IPS-18c (cell line): ENCODE measurements around the gene EFHC1.
A peak's percentile ranks its signal among the peaks of the same experiment; 100 is the strongest.
"Not testable (repeated sequence)": the region's sequence is repeated elsewhere in the genome, so short reads cannot be mapped to it uniquely, and the experiment has no call there.

ENCODE experiments used
- H3K4me3 ChIP-seq: 2 replicates; pipeline ENCODE4 v1.7.0; 2013; ENCODE audit warnings: low read depth, mild to moderate bottlenecking, low read length, moderate library complexity; ENCODE audit not compliant: insufficient read depth
- H3K9me3 ChIP-seq: one replicate; pipeline ENCODE4 v1.6.1; 2013; ENCODE audit warnings: mild to moderate bottlenecking, low read length, moderate library complexity; ENCODE audit not compliant: control insufficient read depth, insufficient read depth

The EFHC1 gene

DNA sequence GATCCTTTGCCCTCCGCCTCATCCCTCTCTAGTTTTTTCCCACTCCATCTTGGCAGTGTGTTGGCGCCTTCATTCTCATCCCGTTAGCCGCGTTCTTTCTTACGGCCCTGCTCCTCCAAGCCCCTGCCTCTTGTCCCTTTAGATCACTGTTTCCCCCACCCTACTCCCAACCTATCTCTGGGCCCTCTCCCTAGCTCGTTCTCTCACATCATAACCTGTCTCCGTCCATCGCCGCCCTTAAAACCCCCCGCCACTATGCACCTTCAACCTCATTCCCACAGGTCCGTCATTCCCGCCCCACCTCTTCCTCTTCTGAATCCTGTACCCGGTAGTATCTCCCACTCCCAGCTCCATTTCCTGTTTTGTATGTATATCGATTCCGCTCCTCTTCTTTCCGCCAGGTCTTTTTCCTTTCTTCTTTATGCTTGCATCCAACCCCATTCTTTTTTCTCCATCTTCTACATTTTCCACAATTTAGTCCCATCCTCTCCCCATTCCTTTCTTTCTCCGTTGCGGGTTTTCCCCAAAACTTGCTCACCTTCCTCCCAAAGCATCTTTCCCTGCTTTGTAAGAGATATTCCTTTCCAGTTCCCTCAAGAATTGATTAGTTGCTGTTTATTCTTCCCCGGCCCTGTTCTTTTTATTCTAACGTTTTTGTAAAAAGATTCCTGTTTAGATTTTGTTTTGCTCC is 671 bp downstream of the EFHC1 start:
- Histone ChIP-seq H3K4me3 (peak overlapping the region; percentile 75), H3K9me3 (no peaks in the 10 kb centered on the region)

DNA sequence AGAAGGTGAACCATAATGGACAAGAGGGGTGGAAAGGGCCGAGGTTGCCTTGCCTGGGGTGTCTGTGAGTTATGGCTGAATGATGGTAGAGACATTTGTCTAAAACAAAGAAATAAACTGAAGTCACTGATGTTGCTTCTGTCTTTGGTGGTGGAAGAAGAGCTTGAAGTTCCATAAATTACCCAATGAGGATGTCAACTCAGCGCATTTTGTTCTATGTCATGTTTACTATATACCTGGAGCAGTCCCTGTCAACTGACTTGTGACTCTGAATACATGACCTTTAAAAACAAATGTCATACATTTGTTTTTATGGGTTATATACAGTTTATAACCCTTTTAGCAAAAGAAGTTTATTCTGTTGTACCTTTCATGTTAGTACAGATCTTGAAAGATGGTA is 2.0 kb downstream of the EFHC1 start:
- Histone ChIP-seq H3K9me3 (no peaks in the 10 kb centered on the region), H3K4me3 (no peak overlapping the region)

DNA sequence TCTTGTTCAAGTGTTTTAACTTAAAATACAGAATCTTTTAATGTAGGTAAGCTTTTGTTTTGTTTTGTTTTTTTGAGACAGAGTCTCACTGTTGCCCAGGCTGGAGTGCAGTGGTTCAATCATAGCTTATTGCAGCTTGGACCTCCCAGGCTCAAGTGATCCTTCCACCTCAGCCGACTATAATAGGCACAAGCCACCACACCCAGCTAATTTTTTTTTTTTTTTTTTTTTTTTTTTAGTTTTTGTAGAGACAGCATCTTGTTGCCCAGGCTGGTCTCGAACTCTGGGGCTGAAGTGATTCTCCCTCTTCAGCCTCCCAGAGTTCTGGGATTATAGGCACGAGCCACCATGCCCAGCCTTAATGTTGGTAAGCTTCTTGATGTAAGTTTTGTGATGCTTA is 3.3 kb downstream of the EFHC1 start:
- Histone ChIP-seq H3K4me3 (no peak overlapping the region), H3K9me3 (no peaks in the 10 kb centered on the region)

DNA sequence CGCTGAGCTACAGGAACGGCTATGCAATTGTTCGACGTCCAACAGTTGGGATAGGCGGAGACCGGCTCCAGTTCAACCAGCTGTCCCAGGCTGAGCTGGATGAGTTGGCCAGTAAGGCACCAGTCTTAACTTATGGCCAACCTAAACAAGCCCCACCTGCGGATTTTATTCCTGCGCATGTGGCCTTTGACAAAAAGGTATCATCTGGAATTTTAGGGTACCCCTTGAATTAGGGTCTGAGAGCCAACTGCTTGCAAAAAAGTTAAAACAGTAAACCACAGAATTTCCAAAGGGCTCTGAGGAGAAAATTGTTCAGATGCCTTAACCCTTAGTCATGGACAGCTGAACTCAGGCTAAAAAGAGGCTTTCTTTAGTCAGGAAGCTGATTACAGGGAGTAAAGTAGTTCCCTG is 3.8 kb downstream of the EFHC1 start:
- H3K4me3 ChIP-seq, result no peak overlapping the region
- H3K9me3 ChIP-seq, result no peaks in the 10 kb centered on the region

DNA sequence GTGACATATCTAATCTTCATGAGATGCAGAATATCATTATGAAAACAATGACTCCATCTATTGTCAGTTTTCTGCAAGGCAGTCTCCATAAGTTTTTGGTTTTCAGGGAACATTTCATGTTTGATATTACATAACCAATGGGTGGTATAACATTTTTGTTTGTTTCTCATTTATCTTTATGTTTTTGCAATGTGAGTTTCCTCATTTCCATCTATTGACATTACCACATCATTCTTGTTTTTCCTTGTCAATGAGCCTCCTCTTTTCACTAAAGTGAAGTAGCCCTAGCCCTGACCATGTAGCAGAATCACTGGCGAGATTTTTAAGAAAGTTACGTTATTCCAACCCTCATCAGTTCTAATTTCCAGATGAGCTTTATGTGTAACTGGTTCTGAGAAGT is 4.4 kb downstream of the EFHC1 start:
- Histone ChIP-seq H3K4me3 (no peak overlapping the region), H3K9me3 (no peaks in the 10 kb centered on the region)

DNA sequence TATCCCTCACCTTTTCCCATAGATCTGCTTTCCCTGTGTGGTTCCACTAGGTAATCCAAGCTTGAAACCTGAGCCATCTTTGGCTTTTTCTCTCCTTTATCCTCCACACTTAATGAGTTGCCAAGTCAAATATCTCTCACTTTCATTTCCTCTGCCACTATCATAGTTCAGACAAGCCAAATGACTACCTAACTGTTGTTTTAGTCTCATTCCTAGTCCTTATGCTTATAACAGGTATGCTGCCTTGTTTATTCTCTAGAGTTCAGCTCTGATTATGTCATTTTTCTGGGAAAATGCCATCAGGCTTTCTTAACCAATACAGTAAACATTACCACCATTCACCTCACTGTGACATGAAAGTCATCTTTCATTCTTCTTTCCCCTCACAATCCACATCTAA is 6.5 kb downstream of the EFHC1 start:
- Histone ChIP-seq H3K4me3 (no peak overlapping the region), H3K9me3 (no peaks in the 10 kb centered on the region)

DNA sequence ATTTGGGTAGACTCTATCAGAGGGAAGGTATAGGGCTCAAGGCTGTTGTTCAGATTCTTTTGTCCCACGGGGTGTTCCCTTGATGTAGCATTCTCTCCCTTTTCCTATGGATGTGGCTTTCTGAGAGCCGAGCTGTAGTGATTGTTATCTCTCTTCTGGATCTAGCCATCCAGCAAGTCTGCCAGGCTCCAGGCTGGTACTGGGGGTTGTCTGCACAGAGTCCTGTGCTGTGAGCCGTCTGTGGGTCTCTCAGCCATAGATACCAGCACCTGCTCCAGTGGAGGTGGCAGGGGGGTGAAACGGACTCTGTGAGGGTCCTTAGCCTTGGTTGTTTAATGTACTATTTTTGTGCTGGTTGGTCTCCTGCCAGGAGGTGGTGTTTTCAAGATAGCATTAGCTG is 13.2 kb downstream of the EFHC1 start:
- not testable (repeated sequence) for H3K4me3 ChIP-seq, H3K9me3 ChIP-seq

DNA sequence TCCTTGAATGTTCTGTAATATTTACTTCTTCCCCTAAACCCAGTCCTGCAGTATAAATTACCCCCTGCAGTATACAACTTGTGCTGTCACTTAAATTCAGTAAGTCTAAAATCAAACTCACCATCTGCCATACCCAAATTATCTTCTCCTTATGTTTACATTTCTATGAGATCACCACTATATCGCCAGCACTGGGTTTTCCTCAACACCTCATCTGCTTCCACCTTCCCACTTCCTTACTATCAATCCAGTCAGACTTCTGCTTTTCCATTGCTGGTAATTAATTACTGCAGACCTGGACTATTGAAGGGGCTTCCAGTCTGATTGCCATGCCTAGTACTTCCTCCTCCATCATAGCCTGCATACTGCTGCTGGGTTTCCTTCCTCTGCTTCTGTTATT is 15.2 kb downstream of the EFHC1 start:
- Histone ChIP-seq H3K9me3 (no peaks in the 10 kb centered on the region), H3K4me3 (no peak overlapping the region)

DNA sequence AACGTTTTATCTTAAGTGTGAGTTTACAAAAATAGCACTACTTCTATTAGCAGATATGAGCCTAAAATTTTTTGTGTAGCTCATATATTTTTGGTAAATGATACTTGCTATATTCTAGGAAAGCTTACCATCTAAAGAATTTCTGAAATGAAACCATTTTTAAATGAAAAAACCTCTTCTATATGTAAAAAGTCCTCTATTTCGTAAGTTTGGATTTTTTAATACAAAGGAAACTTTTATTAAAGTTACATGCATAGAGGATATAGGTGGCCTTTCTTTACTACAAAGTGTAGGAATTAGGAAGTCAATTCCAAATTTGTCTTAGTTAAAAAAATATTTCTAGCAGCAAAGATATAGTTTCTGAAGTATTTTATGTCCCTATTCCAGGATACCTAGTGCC is 18.8 kb downstream of the EFHC1 start:
- H3K9me3 ChIP-seq, result no peaks in the 10 kb centered on the region
- no peak overlapping the region for H3K4me3 ChIP-seq

DNA sequence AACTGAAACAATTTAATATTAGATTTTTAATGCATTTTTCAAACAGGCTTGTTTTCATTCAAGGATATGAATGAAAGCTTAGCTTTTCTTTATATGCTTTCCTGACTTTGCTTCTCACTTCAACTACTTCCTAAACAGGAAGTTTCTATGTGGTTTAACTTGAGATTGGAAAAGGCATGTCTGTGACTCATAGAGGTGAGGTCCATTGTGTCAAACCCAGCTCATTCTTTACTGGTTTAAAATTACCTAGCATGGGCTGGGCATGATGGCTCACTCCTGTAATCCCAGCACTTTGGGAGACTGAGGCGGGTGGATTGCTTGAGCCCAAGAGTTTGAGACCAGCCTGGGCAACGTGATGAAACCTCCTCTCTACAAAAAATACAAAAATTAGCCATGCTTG is 34.4 kb downstream of the EFHC1 start:
- Histone ChIP-seq H3K9me3 (no peaks in the 10 kb centered on the region), H3K4me3 (no peak overlapping the region)

DNA sequence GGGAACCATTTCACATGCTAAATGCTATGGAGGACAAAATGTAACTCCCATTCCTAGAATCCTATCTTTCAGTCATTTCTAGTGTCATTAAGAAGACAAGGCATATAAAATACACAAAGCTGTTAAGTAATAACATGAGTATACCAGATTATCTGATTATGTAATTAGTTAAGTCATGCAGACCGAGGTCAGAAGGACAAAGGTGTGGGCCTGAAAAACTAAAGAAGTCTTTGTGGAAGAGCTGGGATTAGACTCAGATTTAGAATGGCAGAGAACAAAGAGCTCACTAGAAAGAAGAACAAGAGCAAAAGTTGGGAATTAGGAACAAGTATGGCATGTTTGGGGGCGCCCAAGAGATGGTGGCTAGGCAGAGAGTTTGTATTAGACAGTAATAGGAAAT is 37.0 kb downstream of the EFHC1 start:
- H3K9me3 ChIP-seq, result no peaks in the 10 kb centered on the region
- H3K4me3 ChIP-seq, result no peak overlapping the region

DNA sequence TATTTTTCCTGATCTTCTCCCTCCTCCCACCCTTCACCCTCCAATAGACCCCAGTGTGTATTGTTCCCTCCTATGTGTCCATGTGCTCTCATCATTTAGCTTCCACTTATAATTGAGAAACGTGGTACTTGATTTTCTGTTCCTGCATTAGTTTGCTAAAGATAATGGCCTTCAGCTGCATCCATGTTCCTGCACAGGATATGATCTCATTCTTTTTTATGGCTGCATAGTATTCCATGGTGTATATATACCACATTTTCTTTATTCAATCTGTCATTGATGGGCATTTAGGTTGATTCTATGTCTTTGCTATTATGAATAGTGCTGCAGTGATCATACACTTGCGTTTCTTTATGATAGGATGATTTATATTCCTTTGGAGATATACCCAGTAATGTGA is 41.1 kb downstream of the EFHC1 start:
- not testable (repeated sequence) for H3K9me3 ChIP-seq, H3K4me3 ChIP-seq

DNA sequence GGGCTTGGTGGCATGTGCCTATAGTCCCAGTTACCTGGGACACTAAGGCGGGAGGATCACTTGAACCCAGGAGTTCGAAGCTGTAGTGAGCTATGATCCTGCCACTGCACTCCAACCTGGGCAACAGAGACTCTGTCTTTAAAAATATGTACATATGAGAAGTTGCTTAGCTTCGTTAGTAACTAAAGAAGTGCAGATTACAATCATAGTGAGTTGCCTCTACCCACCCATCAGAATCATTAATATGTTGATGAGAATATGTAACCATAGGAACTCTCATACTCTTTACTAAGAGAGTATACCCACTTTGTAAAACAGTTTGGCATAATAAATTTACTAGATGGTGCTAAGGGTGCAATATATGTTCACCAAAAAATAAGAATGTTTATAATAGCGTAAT is 54.0 kb downstream of the EFHC1 start:
- no peak overlapping the region for H3K4me3 ChIP-seq
- no peaks in the 10 kb centered on the region for H3K9me3 ChIP-seq

DNA sequence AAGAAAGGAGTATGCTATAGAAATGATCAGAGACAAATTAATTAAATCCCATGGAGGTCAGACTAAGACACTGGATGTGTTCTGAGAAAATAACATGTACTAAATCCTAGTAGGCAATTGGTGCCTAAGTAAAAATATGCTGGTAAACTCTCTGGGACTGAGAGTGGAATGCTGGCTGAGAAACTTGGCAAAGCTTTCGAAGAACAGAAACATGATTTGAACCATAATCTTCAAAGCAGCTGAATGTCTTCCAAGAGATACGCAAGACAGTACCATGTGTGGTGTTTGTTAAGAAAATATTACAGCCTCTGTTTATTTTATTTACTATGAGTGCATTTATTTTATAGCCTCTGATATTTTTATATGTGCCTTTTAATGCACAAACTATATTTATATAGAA is 55.2 kb downstream of the EFHC1 start:
- Histone ChIP-seq H3K4me3 (no peak overlapping the region), H3K9me3 (no peaks in the 10 kb centered on the region)

DNA sequence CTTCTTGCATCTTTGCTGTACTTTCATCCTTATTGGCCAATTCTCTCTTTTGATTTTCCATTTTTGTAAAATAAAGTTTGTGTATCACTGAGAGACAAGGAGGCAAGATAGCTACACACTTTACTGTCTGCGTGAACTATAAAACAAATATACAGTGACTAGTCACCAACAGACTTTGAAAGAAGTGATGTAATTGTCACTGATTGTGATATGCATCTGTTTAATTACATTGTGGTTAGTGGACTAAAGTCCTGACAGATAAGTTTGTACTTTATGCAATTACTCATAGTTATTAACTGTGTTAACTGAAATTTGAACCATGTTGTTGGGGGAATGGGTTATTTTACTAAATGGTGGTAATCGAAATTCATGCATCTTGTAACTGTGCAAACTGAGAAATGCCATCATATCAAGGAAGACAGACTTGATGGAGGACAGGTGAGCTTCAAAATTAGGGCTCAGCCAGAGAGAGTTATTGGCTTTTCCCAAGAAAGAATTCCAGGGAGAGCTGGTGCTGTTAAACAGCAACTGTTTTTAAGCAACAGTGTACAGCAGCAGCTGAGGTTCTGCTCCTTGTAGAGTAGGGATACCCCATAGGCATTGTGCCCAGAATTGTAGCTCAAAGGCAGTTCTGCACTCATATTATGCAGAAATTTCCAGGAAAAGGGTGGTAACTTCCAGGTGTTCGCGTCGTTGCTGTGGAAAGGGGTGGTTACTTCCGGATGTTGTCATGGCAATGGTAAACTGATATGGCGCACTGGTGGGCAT is 62.9 kb downstream of the EFHC1 start:
- Histone ChIP-seq H3K4me3 (no peak overlapping the region), H3K9me3 (no peaks in the 10 kb centered on the region)

DNA sequence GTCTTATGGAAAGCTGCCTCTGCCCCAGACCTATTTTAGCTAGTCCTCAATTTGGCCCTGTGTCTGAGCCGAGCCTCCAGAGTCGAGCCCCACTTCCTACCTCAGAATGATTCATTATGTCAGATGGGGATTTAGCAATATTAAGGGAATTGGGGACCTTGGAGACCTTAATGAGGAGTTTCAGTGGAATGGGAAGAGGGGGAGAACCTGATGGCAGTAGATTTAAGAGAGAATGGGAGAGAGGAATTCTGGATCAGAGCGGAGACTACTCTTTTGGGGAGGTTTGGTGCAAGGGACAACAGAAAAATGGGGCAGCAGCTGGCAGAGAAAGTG is 63.5 kb downstream of the EFHC1 start:
- Histone ChIP-seq H3K4me3 (no peak overlapping the region), H3K9me3 (no peaks in the 10 kb centered on the region)

DNA sequence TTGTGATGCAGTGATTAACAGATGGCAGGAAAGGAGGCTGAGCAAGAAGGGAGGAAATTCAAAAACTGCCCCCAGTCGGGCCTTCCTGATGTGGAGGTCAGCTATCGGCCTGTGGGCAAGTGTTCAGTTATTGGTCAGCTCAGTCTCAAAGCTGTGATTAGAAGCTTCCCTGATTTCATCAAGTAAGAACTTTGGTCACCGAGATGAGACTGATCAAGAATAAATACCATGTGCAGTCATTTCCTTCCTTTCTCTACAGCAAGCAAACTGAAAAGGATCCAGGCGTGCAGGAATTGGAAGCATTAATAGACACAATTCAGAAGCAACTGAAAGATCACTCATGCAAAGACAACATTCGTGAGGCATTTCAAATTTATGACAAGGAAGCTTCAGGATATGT is 69.7 kb downstream of the EFHC1 start:
- Histone ChIP-seq H3K9me3 (no peaks in the 10 kb centered on the region), H3K4me3 (no peak overlapping the region)

DNA sequence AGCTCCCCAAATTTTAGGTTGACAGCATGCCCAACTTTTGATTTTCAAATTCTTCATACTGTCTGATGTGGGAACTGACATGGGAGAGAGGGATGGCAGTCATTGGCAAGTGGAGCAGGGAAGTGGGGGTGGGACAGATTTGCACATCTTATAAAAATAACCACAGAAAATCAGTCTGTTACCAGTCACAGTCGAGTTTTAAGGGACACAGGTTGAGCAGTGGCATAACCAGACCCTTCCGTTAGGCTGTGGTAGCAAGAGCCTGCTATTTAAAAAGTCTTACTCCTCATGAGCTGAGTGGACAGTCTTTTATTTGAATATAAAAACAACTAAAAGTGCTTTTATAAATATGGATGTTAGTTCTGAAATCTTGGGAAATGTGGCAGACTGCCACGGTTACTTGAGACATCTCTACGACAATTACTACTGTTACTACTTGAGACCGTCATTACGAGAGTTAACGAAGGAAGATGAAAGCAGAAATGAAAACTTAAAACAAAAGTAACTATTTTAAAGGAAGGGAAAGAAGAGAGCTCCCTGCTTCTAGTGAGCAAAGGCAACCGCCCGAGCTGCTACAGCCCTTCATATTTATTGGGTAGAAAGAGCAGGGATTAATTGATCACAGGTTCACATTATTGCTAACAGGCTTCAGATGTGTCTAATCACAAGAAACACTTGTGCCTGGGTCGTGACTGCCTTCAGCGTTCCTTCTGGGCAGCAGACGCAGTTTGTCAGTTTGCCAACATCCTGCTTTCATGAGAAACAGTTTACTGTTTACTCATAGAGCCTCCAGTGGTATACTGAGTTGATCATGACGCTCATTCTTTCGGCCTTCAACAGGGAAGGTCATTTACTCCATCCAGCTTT is 71.3 kb downstream of the EFHC1 start:
- Histone ChIP-seq H3K4me3 (no peak overlapping the region), H3K9me3 (no peaks in the 10 kb centered on the region)
